Measurements from ENCODE around the gene PRPF31.

DNA sequence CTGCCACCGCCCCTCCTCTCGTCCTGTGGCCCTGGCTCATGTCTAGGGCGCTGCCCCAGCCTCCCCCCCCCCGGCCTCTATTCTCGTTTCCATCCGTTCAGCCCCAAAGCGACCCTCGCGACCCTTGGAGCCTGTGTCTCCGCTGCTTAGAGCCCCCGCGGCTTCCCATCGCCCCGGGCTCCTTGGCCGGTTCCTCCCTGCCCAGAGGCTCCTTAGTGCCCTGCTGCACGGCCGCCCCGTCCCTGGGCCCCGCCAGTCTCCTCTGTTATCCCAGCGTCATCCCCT is 12.8 kb downstream of the PRPF31 start:
- TF ChIP-seq, protein P1, sequence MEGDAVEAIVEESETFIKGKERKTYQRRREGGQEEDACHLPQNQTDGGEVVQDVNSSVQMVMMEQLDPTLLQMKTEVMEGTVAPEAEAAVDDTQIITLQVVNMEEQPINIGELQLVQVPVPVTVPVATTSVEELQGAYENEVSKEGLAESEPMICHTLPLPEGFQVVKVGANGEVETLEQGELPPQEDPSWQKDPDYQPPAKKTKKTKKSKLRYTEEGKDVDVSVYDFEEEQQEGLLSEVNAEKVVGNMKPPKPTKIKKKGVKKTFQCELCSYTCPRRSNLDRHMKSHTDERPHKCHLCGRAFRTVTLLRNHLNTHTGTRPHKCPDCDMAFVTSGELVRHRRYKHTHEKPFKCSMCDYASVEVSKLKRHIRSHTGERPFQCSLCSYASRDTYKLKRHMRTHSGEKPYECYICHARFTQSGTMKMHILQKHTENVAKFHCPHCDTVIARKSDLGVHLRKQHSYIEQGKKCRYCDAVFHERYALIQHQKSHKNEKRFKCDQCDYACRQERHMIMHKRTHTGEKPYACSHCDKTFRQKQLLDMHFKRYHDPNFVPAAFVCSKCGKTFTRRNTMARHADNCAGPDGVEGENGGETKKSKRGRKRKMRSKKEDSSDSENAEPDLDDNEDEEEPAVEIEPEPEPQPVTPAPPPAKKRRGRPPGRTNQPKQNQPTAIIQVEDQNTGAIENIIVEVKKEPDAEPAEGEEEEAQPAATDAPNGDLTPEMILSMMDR (conservative IDR thresholded peaks at IDR 0.05; ENCODE audit: low read length) = no peak
- no peak for TF ChIP-seq EZH2phosphoT487 (IDR thresholded peaks at IDR 0.05; ENCODE audit: borderline replicate concordance)

Measured in Loucy (cell line).